Epithelial cell of proximal tubule (primary cell): ENCODE data around the gene AFAP1. TPM values are rescaled to one million over a fixed set of nuclear protein-coding genes. Genes with fewer than 3 reads are reported as not detected.

Source experiments
- DNase-seq: peaks from one replicate; pipeline ENCODE4 v3.0.0-alpha.2; 2011; ENCODE audit warnings: low read depth
- H3K4me3 ChIP-seq: 2 replicates; pipeline ENCODE4 v1.5.1; 2011; ENCODE audit warnings: low read depth, mild to moderate bottlenecking, low read length
- total RNA-seq: library from RNA; depleted of rRNA; stranded (reverse); fragments of >200 nt; gene quantifications from 2 replicates; pipeline ENCODE4 v1.2.3, GENCODE V29; 2015
- TF ChIP-seq, protein P1 (sequence below): conservative IDR thresholded peaks from 2 replicates; pipeline ENCODE4 v1.5.1; 2012; ENCODE audit warnings: low read depth, mild to moderate bottlenecking, low read length

AFAP1 gene
- total RNA-seq, 1 donor from 2014 or later: 26.2 TPM

DNA sequence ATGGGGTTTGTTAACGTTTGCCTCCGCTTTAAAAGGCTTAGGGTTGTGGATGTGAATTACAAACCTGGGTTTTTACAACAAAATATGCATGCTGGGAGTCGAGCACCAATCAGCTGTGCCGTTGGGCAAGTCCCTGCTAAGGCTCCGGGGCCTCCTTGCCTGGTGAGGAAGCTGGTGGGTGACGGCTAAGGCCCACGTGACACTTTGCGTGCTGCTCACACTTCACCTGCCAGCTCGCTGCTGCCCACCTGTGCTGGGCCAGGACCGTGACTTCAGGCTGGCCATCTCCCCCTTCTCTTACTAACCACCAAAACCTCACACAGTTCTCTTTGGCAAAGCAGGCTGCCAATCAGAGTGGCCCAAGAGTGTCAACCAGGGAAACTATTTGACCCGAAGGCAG lies 178.3 kb downstream of the AFAP1 start:
- TF ChIP-seq, protein P1, sequence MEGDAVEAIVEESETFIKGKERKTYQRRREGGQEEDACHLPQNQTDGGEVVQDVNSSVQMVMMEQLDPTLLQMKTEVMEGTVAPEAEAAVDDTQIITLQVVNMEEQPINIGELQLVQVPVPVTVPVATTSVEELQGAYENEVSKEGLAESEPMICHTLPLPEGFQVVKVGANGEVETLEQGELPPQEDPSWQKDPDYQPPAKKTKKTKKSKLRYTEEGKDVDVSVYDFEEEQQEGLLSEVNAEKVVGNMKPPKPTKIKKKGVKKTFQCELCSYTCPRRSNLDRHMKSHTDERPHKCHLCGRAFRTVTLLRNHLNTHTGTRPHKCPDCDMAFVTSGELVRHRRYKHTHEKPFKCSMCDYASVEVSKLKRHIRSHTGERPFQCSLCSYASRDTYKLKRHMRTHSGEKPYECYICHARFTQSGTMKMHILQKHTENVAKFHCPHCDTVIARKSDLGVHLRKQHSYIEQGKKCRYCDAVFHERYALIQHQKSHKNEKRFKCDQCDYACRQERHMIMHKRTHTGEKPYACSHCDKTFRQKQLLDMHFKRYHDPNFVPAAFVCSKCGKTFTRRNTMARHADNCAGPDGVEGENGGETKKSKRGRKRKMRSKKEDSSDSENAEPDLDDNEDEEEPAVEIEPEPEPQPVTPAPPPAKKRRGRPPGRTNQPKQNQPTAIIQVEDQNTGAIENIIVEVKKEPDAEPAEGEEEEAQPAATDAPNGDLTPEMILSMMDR: no peak
- no peak for DNase-seq
- no peak overlapping the region for H3K4me3 ChIP-seq

DNA sequence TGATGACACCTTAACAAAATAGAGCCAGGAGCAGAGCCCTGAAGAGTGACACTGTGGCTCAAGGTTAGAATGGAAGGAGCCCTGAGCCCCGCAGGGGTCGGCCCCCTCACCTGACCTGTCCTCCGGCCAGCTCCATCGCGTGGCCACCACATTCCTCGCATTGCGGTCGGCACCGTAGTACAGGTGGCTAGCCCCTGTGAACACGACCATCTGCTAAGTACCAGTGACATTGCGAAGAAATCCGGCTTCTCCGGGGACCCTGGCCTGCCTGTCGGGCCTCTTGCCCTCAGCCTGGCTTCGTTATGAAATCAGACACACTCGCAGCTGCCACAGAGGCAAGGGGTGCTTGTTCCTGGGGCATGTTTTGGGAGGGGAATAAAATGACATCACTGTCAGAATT lies 179.0 kb downstream of the AFAP1 start:
- H3K4me3 ChIP-seq: no peak overlapping the region
- DNase-seq: no peak
- TF ChIP-seq, protein P1: no peak

DNA sequence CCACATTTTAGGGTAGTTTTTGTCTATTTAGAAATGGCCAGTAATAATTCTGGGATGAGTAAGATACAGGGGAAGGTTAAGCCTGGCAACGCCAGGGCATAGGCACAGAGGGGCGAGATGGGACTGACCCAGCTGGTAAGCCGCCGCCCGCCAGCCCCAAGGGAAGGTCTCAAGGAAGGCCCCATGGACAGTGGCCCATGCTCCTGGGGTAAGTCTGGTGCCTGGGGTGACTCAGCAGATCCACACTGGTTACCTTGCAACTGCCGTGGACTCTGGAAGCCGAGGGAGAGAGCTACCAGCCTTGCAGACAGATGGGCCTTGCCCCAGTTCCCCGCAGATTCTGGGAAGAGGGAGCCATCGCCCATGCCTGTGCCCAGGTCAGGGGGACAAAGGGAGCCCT lies 179.4 kb downstream of the AFAP1 start:
- DNase-seq: no peak
- H3K4me3 ChIP-seq: no peak overlapping the region
- TF ChIP-seq, protein P1: no peak

DNA sequence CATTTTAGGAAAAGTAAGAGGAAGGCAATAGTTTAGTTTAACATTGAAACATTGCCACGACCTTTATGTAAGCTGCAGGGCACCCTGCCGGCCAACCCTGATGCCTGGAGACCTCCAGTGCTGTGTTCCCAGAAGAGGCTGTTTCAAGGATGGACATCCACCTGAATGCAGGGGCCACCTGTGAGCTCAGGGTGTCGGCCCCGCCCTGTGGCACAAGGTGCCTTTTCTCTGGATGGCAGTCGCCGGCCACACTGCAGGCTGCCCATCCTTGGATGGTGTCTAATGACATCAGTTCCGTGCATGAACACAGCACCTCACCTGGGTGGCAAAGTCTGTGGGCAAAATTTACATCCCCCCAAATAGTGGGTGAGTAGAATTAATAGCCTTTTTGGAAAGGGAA lies 180.0 kb downstream of the AFAP1 start:
- DNase-seq: no peak
- no peak overlapping the region for H3K4me3 ChIP-seq
- TF ChIP-seq, protein P1: no peak

DNA sequence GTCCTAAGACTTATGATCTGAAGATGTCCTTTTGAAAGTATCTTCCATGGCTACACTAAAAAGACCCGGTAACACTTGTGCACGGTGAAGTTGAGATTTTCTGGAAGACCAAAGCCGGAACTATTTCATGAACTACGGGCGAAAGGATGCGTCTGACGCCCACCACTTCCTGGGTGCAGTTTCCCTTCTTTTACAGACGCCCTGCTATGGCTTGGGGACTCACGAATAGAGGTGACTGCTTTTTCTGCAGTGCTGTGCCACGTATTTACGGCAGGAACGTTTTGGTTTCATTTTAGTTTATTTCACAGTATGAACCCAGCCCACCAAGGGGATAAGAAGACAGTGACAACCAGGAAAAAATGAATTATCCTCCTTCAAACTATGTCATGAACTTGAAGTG lies 180.4 kb downstream of the AFAP1 start:
- TF ChIP-seq, protein P1: no peak
- no peak for DNase-seq
- no peak overlapping the region for H3K4me3 ChIP-seq

DNA sequence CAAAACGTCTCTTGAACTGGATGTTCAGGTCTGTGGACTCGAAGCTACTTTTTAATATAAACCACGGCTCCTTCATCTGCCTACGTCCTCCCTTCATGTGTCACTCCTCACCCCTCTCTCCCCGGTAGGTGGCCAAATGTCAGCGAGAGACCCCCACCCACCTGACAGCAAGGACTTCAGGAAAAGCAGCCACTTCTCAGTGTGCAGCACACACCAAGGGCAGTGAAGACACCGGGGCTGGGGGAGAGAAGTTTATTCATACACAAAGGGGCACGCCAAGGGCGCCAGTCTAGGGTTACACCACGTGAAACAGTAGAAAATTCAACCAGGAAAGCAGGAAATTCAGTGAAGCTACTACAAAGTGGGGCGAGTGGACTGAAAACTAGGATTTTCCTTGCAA lies 181.2 kb downstream of the AFAP1 start:
- DNase-seq: no peak
- TF ChIP-seq, protein P1: no peak
- H3K4me3 ChIP-seq: no peak overlapping the region

DNA sequence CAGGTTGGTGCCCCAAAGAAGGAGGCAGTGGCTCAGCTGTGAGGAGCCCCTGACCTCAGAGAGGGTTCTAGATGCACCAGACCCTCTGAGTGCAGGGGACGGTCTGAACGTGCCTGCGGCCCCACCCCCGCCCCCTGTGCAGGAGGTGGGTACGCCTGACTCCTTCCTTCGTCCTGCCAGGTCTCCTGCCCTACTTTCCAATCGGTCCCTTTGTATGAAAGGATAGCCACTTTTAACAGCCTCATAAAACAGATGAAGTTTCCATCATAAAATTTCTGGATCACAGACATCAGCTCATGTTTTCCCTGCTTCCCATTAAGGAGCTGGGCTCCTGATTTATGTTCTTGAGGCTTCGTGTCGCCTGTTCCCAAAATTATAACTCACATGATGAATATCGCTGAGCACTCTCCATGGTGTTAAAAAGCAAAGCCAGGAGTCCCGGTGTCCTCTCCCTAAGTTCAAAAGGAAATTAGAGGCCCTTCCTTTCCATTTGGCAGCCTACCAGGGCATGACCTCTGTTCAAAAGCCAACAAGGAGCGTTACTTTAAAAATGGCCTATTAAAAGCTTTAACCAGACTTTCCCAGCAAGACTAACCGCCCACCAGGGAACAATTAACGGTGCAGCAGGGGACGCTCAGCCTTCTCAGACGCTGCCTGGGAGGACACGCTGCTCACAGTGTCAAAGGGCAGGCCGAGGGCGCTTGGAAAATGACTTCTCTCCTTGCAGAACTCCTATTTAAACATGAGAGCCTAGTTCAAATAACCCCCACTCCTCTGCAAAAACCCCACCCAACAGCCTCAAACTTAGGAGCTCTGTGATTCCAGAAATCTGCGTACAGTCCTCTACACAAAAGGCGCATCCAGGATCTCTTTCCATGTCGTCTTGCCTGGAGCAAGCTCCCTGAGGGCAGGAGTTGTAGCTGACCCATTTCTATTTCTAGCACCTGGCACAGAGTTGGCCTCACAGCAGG lies 181.9 kb downstream of the AFAP1 start:
- no peak overlapping the region for H3K4me3 ChIP-seq
- TF ChIP-seq, protein P1: no peak
- DNase-seq: no peak
